Left ventricle myocardium inferior (tissue), 1 donor: ENCODE measurements around the gene SIK3. TPM values are rescaled to one million over a fixed set of nuclear protein-coding genes. Genes with fewer than 3 reads are reported as not detected.
A peak's percentile ranks its signal among the peaks of the same experiment; 100 is the strongest.
"Not testable (repeated sequence)": the region's sequence is repeated elsewhere in the genome, so short reads cannot be mapped to it uniquely, and the experiment has no call there.

ENCODE experiments used
- DNase-seq: peaks from one replicate; pipeline ENCODE4 v3.0.0-alpha.2; 2020
- H3K27ac ChIP-seq: fragments of 200-600 bp; replicated peaks from 2 replicates; pipeline ENCODE4 v1.8.0; 2021
- H3K27me3 ChIP-seq: fragments of 200-600 bp; 2 replicates; pipeline ENCODE4 v1.8.0; 2021; ENCODE audit warnings: low read depth
- H3K36me3 ChIP-seq: fragments of 200-600 bp; 2 replicates; pipeline ENCODE4 v1.8.0; 2021
- H3K4me1 ChIP-seq: fragments of 200-600 bp; 2 replicates; pipeline ENCODE4 v1.8.0; 2021
- H3K4me3 ChIP-seq: fragments of 200-600 bp; 2 replicates; pipeline ENCODE4 v1.8.0; 2021; ENCODE audit warnings: mild to moderate bottlenecking, moderate library complexity
- H3K9me3 ChIP-seq: fragments of 200-600 bp; replicated peaks from 2 replicates; pipeline ENCODE4 v1.8.0; 2021
- intact Hi-C: fragments of 100-400 bp; cut with micrococcal nuclease; formaldehyde crosslinking; loops from one replicate; pipeline ENCODE4 v1.11.0; 2022
- total RNA-seq: library from RNA; stranded (reverse); fragmentation: NEBNext Ultra II Directional; extraction: Animal tissue kit (Norgen Biotek cat#: 25700); gene quantifications from one replicate; pipeline ENCODE4 v1.2.1, GENCODE V29; 2021
- TF ChIP-seq, protein P1 (sequence below): fragments of 200-600 bp; IDR thresholded peaks from 2 replicates; pipeline ENCODE4 v1.8.0; 2021; ENCODE audit warnings: antibody characterized with exemption, mild to moderate bottlenecking, borderline replicate concordance
- donor health status: DM: no; HTN: yes; CAD: no; lungs with severe emphysema.

The SIK3 gene
- total RNA-seq, 1 donor from 2014 or later: 36.3 TPM

DNA sequence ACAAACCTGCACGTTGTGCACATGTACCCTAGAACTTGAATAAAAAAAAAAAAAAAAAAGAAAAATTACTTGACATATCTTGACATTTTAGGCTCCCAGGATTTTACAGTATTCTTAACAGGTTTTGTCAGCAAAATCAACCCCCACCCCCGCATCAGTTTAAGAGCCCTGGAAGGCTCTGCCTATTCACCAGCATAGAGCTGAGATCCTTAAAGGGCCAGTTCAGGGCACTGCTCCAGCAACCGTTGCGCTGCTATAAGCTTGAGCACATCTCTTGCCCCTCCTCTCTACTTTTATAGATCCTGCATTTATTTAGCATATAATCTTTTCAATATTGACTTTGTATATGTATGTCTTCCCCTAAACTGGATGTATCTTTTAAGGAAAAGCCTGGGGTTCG is 45.2 kb upstream of the SIK3 start:
- Histone ChIP-seq H3K36me3 (peaks cover 12% of the 10 kb centered on the region), H3K27ac (peak overlapping the region; percentile 94), H3K4me1 (peaks cover 52% of the 10 kb centered on the region), H3K4me3 (peak overlapping the region; percentile 83), H3K9me3 (no peaks in the 10 kb centered on the region), H3K27me3 (no peaks in the 10 kb centered on the region)
- DNase-seq: peak; percentile 40
- intact Hi-C loops: no loop called here
- TF ChIP-seq, protein P1, sequence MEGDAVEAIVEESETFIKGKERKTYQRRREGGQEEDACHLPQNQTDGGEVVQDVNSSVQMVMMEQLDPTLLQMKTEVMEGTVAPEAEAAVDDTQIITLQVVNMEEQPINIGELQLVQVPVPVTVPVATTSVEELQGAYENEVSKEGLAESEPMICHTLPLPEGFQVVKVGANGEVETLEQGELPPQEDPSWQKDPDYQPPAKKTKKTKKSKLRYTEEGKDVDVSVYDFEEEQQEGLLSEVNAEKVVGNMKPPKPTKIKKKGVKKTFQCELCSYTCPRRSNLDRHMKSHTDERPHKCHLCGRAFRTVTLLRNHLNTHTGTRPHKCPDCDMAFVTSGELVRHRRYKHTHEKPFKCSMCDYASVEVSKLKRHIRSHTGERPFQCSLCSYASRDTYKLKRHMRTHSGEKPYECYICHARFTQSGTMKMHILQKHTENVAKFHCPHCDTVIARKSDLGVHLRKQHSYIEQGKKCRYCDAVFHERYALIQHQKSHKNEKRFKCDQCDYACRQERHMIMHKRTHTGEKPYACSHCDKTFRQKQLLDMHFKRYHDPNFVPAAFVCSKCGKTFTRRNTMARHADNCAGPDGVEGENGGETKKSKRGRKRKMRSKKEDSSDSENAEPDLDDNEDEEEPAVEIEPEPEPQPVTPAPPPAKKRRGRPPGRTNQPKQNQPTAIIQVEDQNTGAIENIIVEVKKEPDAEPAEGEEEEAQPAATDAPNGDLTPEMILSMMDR: no peak

DNA sequence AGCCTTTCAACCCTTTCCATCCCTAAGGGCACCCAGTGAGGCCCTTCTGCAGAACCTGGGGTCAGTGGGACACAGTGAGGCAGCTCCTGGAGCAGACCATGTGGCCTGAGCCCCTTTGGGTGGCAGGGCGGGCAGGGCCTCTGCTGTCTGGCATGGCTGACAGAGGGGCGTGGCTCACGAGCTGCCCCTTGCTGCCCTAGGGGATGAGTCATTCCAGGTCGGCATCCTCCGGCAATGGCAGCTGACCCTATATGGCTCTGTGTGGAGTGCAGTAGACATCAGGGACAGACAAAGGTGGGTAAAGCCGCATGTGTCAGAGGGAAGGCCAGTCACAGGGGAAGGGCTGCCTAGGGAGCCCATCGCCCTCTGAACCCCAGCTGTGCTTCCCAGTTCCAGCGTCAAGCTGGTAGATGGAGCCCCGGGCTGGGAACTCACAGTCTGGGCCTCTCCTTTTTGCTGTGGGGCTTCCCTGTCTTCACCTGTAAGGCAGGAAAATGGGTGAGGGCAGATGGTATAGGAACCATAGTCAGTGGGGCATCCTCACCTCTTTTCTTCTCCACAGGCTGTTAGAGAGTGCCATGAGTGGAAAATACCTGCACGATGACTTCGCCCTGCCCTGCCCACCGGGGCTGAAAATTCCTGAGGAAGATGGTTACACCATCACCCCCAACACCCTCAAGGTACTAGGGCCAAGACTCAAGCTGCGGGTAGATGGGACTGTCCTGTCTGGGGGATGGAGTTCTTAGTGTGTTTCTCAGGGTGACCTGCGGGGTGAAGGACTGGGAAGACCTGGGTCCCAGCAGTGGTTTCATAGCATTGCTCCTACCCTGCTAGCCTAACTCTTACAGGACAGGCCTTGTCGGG is 39.2 kb upstream of the SIK3 start:
- DNase-seq, H3K9me3 ChIP-seq, intact Hi-C loops, H3K4me1 ChIP-seq, H3K36me3 ChIP-seq, H3K27me3 ChIP-seq, H3K4me3 ChIP-seq, H3K27ac ChIP-seq: not testable (repeated sequence)

DNA sequence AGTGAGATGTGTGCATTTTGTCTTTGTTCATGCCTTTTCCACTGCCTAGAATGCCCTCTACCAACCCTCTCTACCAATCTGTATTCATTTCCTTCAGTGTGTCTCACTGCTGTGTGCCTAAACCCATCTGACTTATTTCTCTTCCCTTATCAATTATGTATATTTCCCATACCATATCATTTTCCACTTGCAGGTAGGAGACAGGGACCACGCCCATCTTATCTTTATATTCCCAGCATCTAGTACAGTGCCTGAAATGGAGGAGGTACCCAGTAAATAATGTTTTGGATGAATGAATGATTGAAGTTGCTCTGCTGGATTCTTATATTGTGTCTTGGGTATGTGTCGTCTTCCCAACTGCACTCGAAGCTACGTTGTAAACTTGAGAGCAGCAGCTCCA is 36.8 kb upstream of the SIK3 start:
- H3K27me3 ChIP-seq, H3K9me3 ChIP-seq, H3K27ac ChIP-seq, H3K4me1 ChIP-seq, H3K4me3 ChIP-seq, H3K36me3 ChIP-seq, DNase-seq: not testable (repeated sequence)
- intact Hi-C loops: loop anchor here (5.0 kb wide), 1 partner anchor 72 kb away; no protein-coding TSS in a partner anchor

DNA sequence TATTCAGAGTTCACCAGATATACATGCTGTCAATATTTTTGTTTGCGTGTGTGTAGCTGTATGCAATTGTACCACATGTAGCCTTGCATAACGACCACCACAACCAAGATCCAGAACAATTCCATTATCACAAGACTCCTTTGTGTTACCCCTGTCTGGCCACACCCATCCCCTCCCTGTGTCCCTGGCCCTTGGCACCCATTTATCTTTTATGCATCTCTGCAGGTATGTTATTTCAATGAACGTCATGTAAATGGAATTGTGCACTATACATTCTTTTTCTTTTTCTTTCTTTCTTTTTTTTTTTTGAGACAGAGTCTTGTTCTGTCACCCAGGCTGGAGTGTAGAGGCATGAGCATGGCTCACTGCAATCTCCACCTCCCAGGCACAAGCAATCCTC is 36.2 kb upstream of the SIK3 start:
- TF ChIP-seq, protein P1: no peak
- no peaks in the 10 kb centered on the region for H3K9me3 ChIP-seq
- no peaks in the 10 kb centered on the region for H3K27me3 ChIP-seq
- no peaks in the 10 kb centered on the region for H3K36me3 ChIP-seq
- no peak overlapping the region for H3K4me3 ChIP-seq
- H3K27ac ChIP-seq: no peak overlapping the region
- intact Hi-C loops: loop anchor here (5.0 kb wide), 1 partner anchor 73 kb away; no protein-coding TSS in a partner anchor
- H3K4me1 ChIP-seq: no peaks in the 10 kb centered on the region
- DNase-seq: no peak

DNA sequence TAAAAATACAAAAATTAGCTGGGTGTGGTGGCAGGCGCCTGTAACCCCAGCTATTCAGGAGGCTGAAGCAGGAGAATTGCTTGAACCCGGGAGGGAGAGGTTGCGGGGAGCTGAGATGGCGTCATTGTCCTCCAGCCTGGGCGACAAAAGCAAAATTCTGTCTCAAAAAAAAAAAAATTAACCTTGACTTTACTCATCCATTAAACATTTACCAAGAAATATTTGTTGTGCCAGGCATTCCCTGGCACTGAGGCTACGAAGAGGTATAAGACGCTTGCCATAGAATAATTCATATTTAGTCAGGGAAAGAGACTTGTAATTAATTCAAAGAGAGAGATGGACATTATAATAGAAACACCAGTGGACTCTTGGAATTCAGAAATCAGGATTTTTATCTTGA is 32.7 kb upstream of the SIK3 start:
- DNase-seq: no peak
- Histone ChIP-seq H3K27ac (no peak overlapping the region), H3K27me3 (no peaks in the 10 kb centered on the region), H3K9me3 (no peaks in the 10 kb centered on the region), H3K36me3 (no peaks in the 10 kb centered on the region), H3K4me3 (no peak overlapping the region), H3K4me1 (no peaks in the 10 kb centered on the region)
- intact Hi-C loops: loop anchor here (5.0 kb wide), 1 partner anchor 76 kb away; no protein-coding TSS in a partner anchor
- TF ChIP-seq, protein P1: no peak

DNA sequence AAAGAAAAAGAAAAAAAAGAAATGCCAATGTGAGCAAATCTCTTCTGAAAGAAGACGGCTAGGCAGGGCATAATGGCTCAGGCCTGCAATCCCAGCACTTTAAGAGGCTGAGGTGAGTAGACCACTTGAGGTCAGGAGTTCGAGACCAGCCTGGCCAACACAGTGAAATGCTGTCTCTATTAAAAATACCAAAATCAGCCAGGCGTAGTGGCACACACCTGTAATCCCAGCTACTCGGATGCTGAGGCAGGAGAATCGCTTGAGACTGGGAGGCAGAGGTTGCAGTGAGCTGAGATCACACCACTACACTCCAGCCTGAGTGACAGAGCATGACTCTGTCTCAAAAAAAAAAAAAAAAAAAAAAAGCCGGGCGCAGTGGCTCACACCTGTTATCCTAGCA is 32.2 kb upstream of the SIK3 start:
- H3K27me3 ChIP-seq, H3K27ac ChIP-seq, H3K36me3 ChIP-seq, H3K4me1 ChIP-seq, H3K9me3 ChIP-seq, H3K4me3 ChIP-seq, DNase-seq: not testable (repeated sequence)
- intact Hi-C loops: loop anchor here (5.0 kb wide), 1 partner anchor 77 kb away; no protein-coding TSS in a partner anchor

DNA sequence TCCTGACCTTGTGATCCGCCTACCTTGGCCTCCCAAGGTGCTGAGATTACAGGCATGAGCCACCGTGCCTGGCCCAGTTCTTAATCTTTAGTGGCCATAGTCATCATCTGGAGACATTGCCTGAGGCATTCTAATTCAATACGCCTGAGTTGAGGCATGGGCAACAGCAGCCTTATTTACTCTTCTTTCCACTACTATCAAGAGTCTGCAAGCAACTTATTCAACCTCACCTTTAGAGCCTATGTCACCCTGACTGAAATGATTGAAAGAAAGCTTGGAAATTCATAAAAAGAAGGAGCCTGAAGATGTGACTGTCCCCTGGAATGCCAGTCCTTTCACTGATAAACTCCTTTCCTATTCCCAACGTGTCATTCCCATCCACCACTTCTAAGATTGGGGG is 30.1 kb upstream of the SIK3 start:
- Histone ChIP-seq H3K27ac (no peak overlapping the region), H3K27me3 (no peaks in the 10 kb centered on the region), H3K4me3 (no peak overlapping the region), H3K36me3 (no peaks in the 10 kb centered on the region), H3K9me3 (no peaks in the 10 kb centered on the region), H3K4me1 (no peaks in the 10 kb centered on the region)
- TF ChIP-seq, protein P1: no peak
- DNase-seq: no peak
- intact Hi-C loops: no loop called here
